ENCODE results near the gene SUGCT.

DNA sequence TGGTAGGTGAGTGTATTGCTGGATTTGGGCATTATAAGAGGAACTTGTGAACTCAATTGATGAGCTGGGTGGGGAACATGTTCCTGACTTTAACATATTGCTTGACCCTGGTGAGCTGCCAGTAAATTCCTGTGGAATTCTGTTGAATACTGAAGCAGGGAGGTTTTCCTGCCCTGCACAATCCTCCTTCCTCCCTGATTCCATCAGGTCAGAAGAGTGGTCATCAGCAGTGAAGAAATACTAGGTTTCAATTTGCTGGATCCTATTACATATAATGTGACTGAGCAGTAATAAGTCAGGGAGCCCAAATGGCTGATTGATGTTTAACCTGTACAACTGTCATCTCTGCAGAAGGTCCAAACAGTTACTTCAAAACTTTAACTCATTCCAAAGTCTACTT, 581.2 kb downstream of the SUGCT start:
- no peak for TF ChIP-seq ZNF24 (IDR thresholded peaks at IDR 0.05)
- no peak for TF ChIP-seq ZBTB2 (CRISPR knock-in tag; IDR thresholded peaks at IDR 0.05; ENCODE audit: low read depth)
- no peak for TF ChIP-seq CTCF (CRISPR knock-in tag; IDR thresholded peaks at IDR 0.05)
- no peak for TF ChIP-seq ZSCAN31 (CRISPR knock-in tag; IDR thresholded peaks at IDR 0.05; ENCODE audit: low read depth)
- no peak for TF ChIP-seq HOXA7 (CRISPR knock-in tag; IDR thresholded peaks at IDR 0.05)
- TF ChIP-seq YY1 (IDR thresholded peaks at IDR 0.05; ENCODE audit: insufficient read depth, insufficient replicate concordance, low read depth, low read length): no peak
- no peak for TF ChIP-seq TFAP4 (IDR thresholded peaks at IDR 0.05; ENCODE audit: borderline replicate concordance, low read depth)
- no peak for TF ChIP-seq LRRFIP1 (CRISPR knock-in tag; conservative IDR thresholded peaks at IDR 0.05)
